ENCODE data around the gene ZNF181.
A peak's percentile ranks its signal among the peaks of the same experiment; 100 is the strongest.

ZNF181 gene

GRCh38 chr19:34757441-34757840, 23.4 kb downstream of the ZNF181 start:
- H3K27ac ChIP-seq (ENCODE audit: low read depth, low read length): no peak overlapping the region
- no peak overlapping the region for H2AFZ ChIP-seq (ENCODE audit: low read length, unreplicated experiment)
- no peaks in the 10 kb centered on the region for H3K79me2 ChIP-seq (ENCODE audit: control insufficient read depth, insufficient read depth, low read length, unreplicated experiment)
- no peaks in the 10 kb centered on the region for H3K4me1 ChIP-seq (ENCODE audit: control insufficient read depth, insufficient read depth, low read length, unreplicated experiment)
- no peaks in the 10 kb centered on the region for H3K27me3 ChIP-seq (ENCODE audit: insufficient read depth, low read length)
- peaks cover 18% of the 10 kb centered on the region for H3K36me3 ChIP-seq (ENCODE audit: insufficient read depth, low read length)
- no peak overlapping the region for H3K4me3 ChIP-seq (ENCODE audit: low read depth, low read length)

- Histone ChIP-seq H3K79me2 (ENCODE audit: control insufficient read depth, insufficient read depth, low read length, unreplicated experiment) (no peaks in the 10 kb centered on the region), H2AFZ (ENCODE audit: low read length, unreplicated experiment) (no peak overlapping the region), H3K4me3 (ENCODE audit: low read depth, low read length) (no peak overlapping the region), H3K27me3 (ENCODE audit: insufficient read depth, low read length) (no peaks in the 10 kb centered on the region), H3K4me1 (ENCODE audit: control insufficient read depth, insufficient read depth, low read length, unreplicated experiment) (no peaks in the 10 kb centered on the region), H3K27ac (ENCODE audit: low read depth, low read length) (no peak overlapping the region), H3K36me3 (ENCODE audit: insufficient read depth, low read length) (peaks cover 29% of the 10 kb centered on the region)
Measured at GRCh38 chr19:34759218-34759917, 25.3 kb downstream of the ZNF181 start.

GRCh38 chr19:34766386-34766785, 32.3 kb downstream of the ZNF181 start:
- no peak overlapping the region for H3K4me3 ChIP-seq (ENCODE audit: low read depth, low read length)
- no peaks in the 10 kb centered on the region for H3K79me2 ChIP-seq (ENCODE audit: control insufficient read depth, insufficient read depth, low read length, unreplicated experiment)
- H3K36me3 ChIP-seq (ENCODE audit: insufficient read depth, low read length): peaks cover 60% of the 10 kb centered on the region
- no peak overlapping the region for H2AFZ ChIP-seq (ENCODE audit: low read length, unreplicated experiment)
- no peaks in the 10 kb centered on the region for H3K4me1 ChIP-seq (ENCODE audit: control insufficient read depth, insufficient read depth, low read length, unreplicated experiment)
- no peaks in the 10 kb centered on the region for H3K27me3 ChIP-seq (ENCODE audit: insufficient read depth, low read length)
- H3K27ac ChIP-seq (ENCODE audit: low read depth, low read length): no peak overlapping the region

- Histone ChIP-seq H3K79me2 (ENCODE audit: control insufficient read depth, insufficient read depth, low read length, unreplicated experiment) (peaks cover 8% of the 10 kb centered on the region), H3K27me3 (ENCODE audit: insufficient read depth, low read length) (no peaks in the 10 kb centered on the region), H3K4me3 (ENCODE audit: low read depth, low read length) (no peak overlapping the region), H3K4me1 (ENCODE audit: control insufficient read depth, insufficient read depth, low read length, unreplicated experiment) (peaks cover 6% of the 10 kb centered on the region), H3K36me3 (ENCODE audit: insufficient read depth, low read length) (peaks cover 49% of the 10 kb centered on the region), H3K27ac (ENCODE audit: low read depth, low read length) (no peak overlapping the region), H2AFZ (ENCODE audit: low read length, unreplicated experiment) (no peak overlapping the region)
Measured at GRCh38 chr19:34767951-34768350, 33.9 kb downstream of the ZNF181 start.

- H3K4me1 ChIP-seq (ENCODE audit: control insufficient read depth, insufficient read depth, low read length, unreplicated experiment): peaks cover 6% of the 10 kb centered on the region
- peak within 1 kb of the TSS; percentile 16; the same call in 1 of the 2 replicates for H3K27ac ChIP-seq (ENCODE audit: low read depth, low read length)
- H3K36me3 ChIP-seq (ENCODE audit: insufficient read depth, low read length): peaks cover 9% of the 10 kb centered on the region
- H3K79me2 ChIP-seq (ENCODE audit: control insufficient read depth, insufficient read depth, low read length, unreplicated experiment): peaks cover 8% of the 10 kb centered on the region
- H2AFZ ChIP-seq (ENCODE audit: low read length, unreplicated experiment): peak within 1 kb of the TSS; percentile 72
- H3K27me3 ChIP-seq (ENCODE audit: insufficient read depth, low read length): 0 out of 2 replicates have a peak, but pooled peaks cover 4% of the 10 kb centered on the region
- peak within 1 kb of the TSS; percentile 87 for H3K4me3 ChIP-seq (ENCODE audit: low read depth, low read length)
Measured at GRCh38 chr19:34772697-34773554, 38.9 kb downstream of the ZNF181 start, which contains the start of gene ZNF599. Gene ZNF599 (minus strand): TSS chr19:34773215. CDS start chr19:34772841, 374 bp downstream.

- H3K4me3 ChIP-seq (ENCODE audit: low read depth, low read length): peak overlapping the region; percentile 87; the same call in 1 of the 2 replicates
Measured at GRCh38 chr19:34773555-34773864, 39.5 kb downstream of the ZNF181 start.

GRCh38 chr19:34774857-34775256, 40.8 kb downstream of the ZNF181 start:
- Histone ChIP-seq H3K27ac (ENCODE audit: low read depth, low read length) (no peak overlapping the region), H3K79me2 (ENCODE audit: control insufficient read depth, insufficient read depth, low read length, unreplicated experiment) (peaks cover 8% of the 10 kb centered on the region), H3K4me1 (ENCODE audit: control insufficient read depth, insufficient read depth, low read length, unreplicated experiment) (peaks cover 6% of the 10 kb centered on the region), H2AFZ (ENCODE audit: low read length, unreplicated experiment) (no peak overlapping the region), H3K27me3 (ENCODE audit: insufficient read depth, low read length) (0 out of 2 replicates have a peak, but pooled peaks cover 4% of the 10 kb centered on the region), H3K36me3 (ENCODE audit: insufficient read depth, low read length) (no peaks in the 10 kb centered on the region), H3K4me3 (ENCODE audit: low read depth, low read length) (no peak overlapping the region)

More at GRCh38 chr19:34773555-34773864, 39.5 kb downstream of the ZNF181 start:
- no peak overlapping the region for H3K27ac ChIP-seq (ENCODE audit: low read depth, low read length)
- H3K79me2 ChIP-seq (ENCODE audit: control insufficient read depth, insufficient read depth, low read length, unreplicated experiment): peaks cover 8% of the 10 kb centered on the region
- peaks cover 6% of the 10 kb centered on the region for H3K4me1 ChIP-seq (ENCODE audit: control insufficient read depth, insufficient read depth, low read length, unreplicated experiment)
- peaks cover 3% of the 10 kb centered on the region for H3K36me3 ChIP-seq (ENCODE audit: insufficient read depth, low read length)
- 0 out of 2 replicates have a peak, but pooled peaks cover 4% of the 10 kb centered on the region for H3K27me3 ChIP-seq (ENCODE audit: insufficient read depth, low read length)
- H2AFZ ChIP-seq (ENCODE audit: low read length, unreplicated experiment): no peak overlapping the region

- Histone ChIP-seq H3K79me2 (ENCODE audit: control insufficient read depth, insufficient read depth, low read length, unreplicated experiment) (no peaks in the 10 kb centered on the region), H3K4me1 (ENCODE audit: control insufficient read depth, insufficient read depth, low read length, unreplicated experiment) (no peaks in the 10 kb centered on the region), H3K36me3 (ENCODE audit: insufficient read depth, low read length) (no peaks in the 10 kb centered on the region), H2AFZ (ENCODE audit: low read length, unreplicated experiment) (no peak overlapping the region), H3K27me3 (ENCODE audit: insufficient read depth, low read length) (0 out of 2 replicates have a peak, but pooled peaks cover 4% of the 10 kb centered on the region), H3K27ac (ENCODE audit: low read depth, low read length) (no peak overlapping the region), H3K4me3 (ENCODE audit: low read depth, low read length) (no peak overlapping the region)
Measured at GRCh38 chr19:34778342-34778741, 44.3 kb downstream of the ZNF181 start.

- Histone ChIP-seq H3K4me3 (ENCODE audit: low read depth, low read length) (no peak overlapping the region), H3K79me2 (ENCODE audit: control insufficient read depth, insufficient read depth, low read length, unreplicated experiment) (no peaks in the 10 kb centered on the region), H3K27ac (ENCODE audit: low read depth, low read length) (no peak overlapping the region), H2AFZ (ENCODE audit: low read length, unreplicated experiment) (no peak overlapping the region), H3K36me3 (ENCODE audit: insufficient read depth, low read length) (no peaks in the 10 kb centered on the region), H3K27me3 (ENCODE audit: insufficient read depth, low read length) (peaks cover 13% of the 10 kb centered on the region; the same call in 1 of the 2 replicates), H3K4me1 (ENCODE audit: control insufficient read depth, insufficient read depth, low read length, unreplicated experiment) (no peaks in the 10 kb centered on the region)
Measured at GRCh38 chr19:34779652-34780051, 45.6 kb downstream of the ZNF181 start.

- Histone ChIP-seq H3K27me3 (ENCODE audit: insufficient read depth, low read length) (peaks cover 21% of the 10 kb centered on the region; the same call in 1 of the 2 replicates), H3K79me2 (ENCODE audit: control insufficient read depth, insufficient read depth, low read length, unreplicated experiment) (no peaks in the 10 kb centered on the region), H3K27ac (ENCODE audit: low read depth, low read length) (no peak overlapping the region), H3K4me3 (ENCODE audit: low read depth, low read length) (no peak overlapping the region), H2AFZ (ENCODE audit: low read length, unreplicated experiment) (no peak overlapping the region), H3K36me3 (ENCODE audit: insufficient read depth, low read length) (no peaks in the 10 kb centered on the region), H3K4me1 (ENCODE audit: control insufficient read depth, insufficient read depth, low read length, unreplicated experiment) (no peaks in the 10 kb centered on the region)
Measured at GRCh38 chr19:34786236-34786635, 52.2 kb downstream of the ZNF181 start.

Measured in ACC112 (cell line).